HG02852 (cell line): ENCODE results near the gene CDK12.

Source experiments
- ATAC-seq: cut with Tn5 transposase; IDR thresholded peaks from one replicate; pipeline ENCODE4 v1.9.1; 2021; ENCODE audit warnings: mild to moderate bottlenecking, moderate library complexity; ENCODE audit not compliant: unreplicated experiment

Gene CDK12

DNA sequence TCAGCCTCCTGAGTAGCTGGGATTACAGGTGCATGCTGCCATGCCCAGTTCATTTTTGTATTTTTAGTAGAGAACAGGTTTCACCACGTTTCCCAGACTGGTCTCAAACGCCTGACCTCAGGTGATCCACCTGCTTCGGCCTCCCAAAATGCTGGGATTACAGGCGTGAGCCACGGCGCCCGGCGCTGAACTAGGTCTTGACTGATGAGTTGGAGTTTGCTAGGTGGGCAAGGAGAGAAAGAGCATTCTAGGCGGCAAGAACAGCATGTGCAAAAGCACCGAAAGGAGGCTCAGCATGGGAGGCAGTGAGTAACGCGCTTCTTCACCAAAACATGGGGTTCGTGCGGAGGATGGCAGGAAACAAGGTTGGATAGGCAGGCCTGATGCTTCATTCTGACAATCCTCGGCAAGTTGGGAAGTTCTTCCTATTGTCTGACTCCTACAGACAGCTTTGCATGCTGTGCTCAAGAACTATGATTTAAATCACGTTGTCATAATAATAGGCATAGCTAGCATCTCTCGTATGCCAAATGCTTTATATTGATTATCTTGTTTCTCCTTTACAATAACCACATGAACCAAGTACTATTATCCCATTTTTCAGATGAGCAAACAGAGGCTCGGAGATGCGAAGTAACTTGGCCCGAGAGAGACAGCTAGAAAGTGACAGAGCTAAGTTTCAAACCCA lies 119.9 kb downstream of the CDK12 start:
- no peak for ATAC-seq

DNA sequence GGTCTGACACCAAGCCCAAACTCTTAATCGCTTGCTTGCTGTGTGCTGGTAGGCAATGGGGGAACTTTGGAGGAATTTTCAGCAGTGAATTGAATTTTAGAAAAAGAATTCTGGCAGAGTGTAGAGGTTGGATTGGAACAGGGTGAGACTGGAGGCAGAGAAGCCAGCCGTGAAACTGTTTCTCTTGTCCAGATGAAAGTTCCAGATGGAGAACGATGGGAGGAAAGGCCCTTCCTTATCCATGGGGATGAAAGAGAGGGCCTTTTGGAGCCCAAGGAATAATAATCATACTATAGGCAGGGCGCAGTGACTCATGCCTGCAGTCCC lies 120.4 kb downstream of the CDK12 start:
- no peak for ATAC-seq

DNA sequence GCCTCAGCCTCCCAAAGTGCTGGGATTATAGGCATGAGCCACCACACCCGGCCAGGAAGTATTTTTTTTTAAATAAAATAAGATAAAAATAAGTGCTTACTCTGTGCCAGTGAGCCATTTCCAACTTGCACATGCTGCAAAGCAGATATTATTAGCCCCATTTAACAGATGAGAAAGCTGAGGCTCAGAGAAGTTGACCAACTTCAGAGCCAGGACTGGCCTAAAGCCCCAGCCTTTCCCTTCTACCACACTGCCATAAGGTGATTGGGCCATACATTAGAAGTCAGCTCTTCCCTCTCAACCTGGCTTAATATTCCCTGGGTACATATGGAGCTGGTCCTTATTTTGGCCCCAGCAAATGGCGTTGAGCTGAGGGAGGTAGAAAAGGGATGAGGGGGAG lies 121.4 kb downstream of the CDK12 start:
- ATAC-seq, result no peak
